Esophagus squamous epithelium (tissue), 4 donors: ENCODE measurements around the gene CD19.

Source experiments
- CTCF ChIP-seq, 6 experiments: fragments of 450-650 bp in 4 of 6; fragments of 200-600 bp in 2 of 6; sonication (generic) in 2 of 6; IDR thresholded peaks; one replicate each; pipeline ENCODE4 v1.5.1; 2016 to 2019; ENCODE audit warnings: antibody characterized with exemption in 6 of 6, mild to moderate bottlenecking in 4 of 6, moderate library complexity in 4 of 6
- POLR2A ChIP-seq, 4 donors: fragments of 450-650 bp; IDR thresholded peaks; one replicate each; pipeline ENCODE4 v1.6.1; 2017; ENCODE audit warnings: antibody characterized with exemption in 4 of 4, mild to moderate bottlenecking in 4 of 4, moderate library complexity in 3 of 4

GRCh38 chr16:28897826-28898225 is 33.9 kb upstream of the CD19 start:
- TF ChIP-seq CTCF (IDR thresholded peaks at IDR 0.05) (no peak), POLR2A (IDR thresholded peaks at IDR 0.05) (no peak)
